Measurements from ENCODE around the gene RAPGEF2. TPM values are rescaled to one million over a fixed set of nuclear protein-coding genes. Genes with fewer than 3 reads are reported as not detected.

RAPGEF2 gene
- total RNA-seq, 2 experiments from 2014 or later = 15.8 to 20.4 TPM

DNA sequence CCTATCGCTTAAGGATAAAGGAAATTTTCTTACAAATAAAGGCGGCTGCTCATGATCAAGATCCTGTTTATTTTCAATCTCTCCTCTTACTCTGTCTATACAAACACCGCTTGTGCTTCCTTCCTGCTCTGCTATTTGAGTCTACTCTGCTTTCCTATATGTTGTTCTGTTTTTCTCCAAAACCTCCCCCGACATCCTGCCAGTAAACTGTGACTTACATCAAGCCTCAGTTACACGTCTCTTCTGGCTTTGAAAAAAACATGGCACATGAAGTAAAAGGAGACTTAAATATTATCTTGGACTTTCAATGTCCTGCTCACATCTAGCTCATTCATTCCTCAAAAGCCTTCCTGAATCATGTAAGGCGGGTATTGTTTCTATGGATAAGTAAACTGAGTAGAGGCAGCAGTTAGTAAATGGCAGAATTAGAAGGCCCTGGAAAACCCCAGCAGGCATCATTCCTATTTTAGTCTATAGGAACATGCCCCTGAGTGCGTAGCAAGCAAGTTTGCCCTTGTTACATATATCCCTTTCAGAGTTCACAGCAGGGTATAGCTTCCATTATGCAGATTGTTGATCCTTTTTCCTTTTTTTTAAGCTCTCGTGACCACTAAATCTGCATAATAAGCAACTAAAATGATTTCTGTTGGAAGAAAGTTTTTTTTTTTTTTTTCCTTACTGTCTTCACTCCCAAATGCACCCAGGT, 280.1 kb downstream of the RAPGEF2 start:
- Mint-ChIP-seq H3K4me1 (no peaks in the 10 kb centered on the region), H3K27me3 (peaks cover 17% of the 10 kb centered on the region), H3K4me3 (no peak overlapping the region), H3K36me3 (ENCODE audit: low read depth) (no peaks in the 10 kb centered on the region), H3K9me3 (peaks cover 2% of the 10 kb centered on the region), H3K27ac (no peak overlapping the region)
- ChIA-PET CTCF (interaction anchor here (0.6 kb wide), 1 partner anchor 11 kb away, joined by 3 read pairs; no protein-coding TSS in a partner anchor), POLR2A (no interaction called here)
- no peak for DNase-seq

DNA sequence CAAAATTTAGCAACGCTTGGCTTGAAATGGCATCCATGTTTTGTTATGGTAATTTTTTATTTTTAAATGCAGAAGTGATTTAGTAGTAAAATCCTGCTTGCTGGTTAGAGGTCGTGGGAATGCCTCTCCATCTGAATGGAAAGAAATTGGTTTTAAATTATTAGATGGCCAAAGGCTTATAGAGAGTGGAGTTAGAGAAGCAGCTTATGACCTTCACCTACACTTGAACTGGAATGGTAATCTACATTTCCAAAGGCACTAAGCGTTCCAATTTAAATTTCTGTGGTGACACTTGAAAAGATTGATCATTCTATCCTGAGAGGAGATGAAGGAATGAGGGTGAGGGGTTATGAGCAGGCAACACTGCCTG, 280.7 kb downstream of the RAPGEF2 start:
- H3K27ac Mint-ChIP-seq = no peak overlapping the region
- DNase-seq = no peak
- POLR2A ChIA-PET = no interaction called here
- peaks cover 2% of the 10 kb centered on the region for H3K9me3 Mint-ChIP-seq
- H3K4me3 Mint-ChIP-seq = no peak overlapping the region
- H3K36me3 Mint-ChIP-seq (ENCODE audit: low read depth) = no peaks in the 10 kb centered on the region
- H3K27me3 Mint-ChIP-seq = peaks cover 21% of the 10 kb centered on the region
- CTCF ChIA-PET = no interaction called here
- H3K4me1 Mint-ChIP-seq = no peaks in the 10 kb centered on the region

DNA sequence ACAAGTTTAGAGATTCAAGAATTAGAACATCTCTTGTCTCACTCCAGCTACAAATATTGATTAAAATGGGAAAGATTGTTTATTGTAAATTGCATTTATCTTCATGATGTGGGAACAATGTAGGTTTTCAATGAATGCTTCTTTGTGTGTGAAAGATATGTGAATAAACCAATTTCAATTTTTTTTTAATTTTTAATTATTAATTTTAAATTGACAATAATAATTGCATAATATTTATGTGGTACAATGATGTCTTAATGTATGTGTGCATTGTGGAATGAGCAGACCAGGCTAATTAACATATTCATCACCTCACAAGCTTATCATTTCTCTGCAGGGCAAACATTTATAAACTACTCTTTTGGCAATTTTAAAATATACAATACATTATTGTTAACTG, 281.1 kb downstream of the RAPGEF2 start:
- DNase-seq = no peak
- ChIA-PET POLR2A (no interaction called here), CTCF (no interaction called here)
- Mint-ChIP-seq H3K27me3 (peaks cover 21% of the 10 kb centered on the region), H3K27ac (no peak overlapping the region), H3K4me1 (no peaks in the 10 kb centered on the region), H3K36me3 (ENCODE audit: low read depth) (no peaks in the 10 kb centered on the region), H3K9me3 (peaks cover 2% of the 10 kb centered on the region), H3K4me3 (no peak overlapping the region)

DNA sequence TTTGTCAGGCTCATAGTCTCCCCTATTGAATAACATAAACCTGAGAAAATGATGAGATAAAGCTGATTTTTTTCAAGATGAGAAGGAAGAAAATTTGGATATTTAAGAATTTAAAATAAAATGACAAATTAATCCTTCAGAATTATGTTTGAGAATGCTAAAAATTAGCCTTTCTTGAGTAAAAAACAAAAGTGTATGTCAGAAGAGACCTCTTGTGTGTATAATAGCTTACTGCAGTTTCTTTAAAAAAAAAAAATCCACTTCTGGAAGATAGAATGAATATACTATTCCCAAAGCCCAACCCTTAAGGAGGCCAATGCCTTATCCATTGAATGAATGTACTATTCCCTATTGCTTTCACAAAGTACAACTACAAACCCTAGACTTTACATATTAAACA, 281.8 kb downstream of the RAPGEF2 start:
- H3K27ac Mint-ChIP-seq = no peak overlapping the region

DNA sequence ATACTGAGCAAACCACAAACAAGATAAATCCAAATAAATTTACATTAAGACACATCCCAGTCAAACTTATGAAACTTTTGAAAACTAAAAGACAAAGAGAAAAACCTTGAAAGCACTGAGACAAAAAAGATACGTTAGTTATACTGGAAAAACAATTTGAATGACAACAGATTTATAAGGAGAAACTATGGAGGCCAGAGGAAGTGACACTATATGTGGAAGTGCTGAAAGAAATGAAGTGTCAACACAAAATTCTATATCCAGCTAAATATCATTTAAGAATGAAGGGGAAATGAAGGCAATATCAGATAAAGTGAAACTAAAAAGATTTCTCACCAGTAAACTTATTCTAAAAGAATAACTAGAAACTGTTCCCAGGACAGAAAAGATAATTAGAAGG, 283.7 kb downstream of the RAPGEF2 start:
- no peak overlapping the region for H3K27ac Mint-ChIP-seq
- no peak overlapping the region for H3K4me3 Mint-ChIP-seq
- CTCF ChIA-PET = no interaction called here
- H3K27me3 Mint-ChIP-seq = peaks cover 17% of the 10 kb centered on the region
- POLR2A ChIA-PET = no interaction called here
- no peaks in the 10 kb centered on the region for H3K36me3 Mint-ChIP-seq (ENCODE audit: low read depth)
- H3K9me3 Mint-ChIP-seq = no peaks in the 10 kb centered on the region
- DNase-seq = no peak
- H3K4me1 Mint-ChIP-seq = no peaks in the 10 kb centered on the region

More for the DNA sequence above, 281.8 kb downstream of the RAPGEF2 start:
- no peak overlapping the region for H3K4me3 Mint-ChIP-seq
- ChIA-PET POLR2A (no interaction called here), CTCF (no interaction called here)
- H3K4me1 Mint-ChIP-seq = no peaks in the 10 kb centered on the region
- DNase-seq = no peak
- no peaks in the 10 kb centered on the region for H3K36me3 Mint-ChIP-seq (ENCODE audit: low read depth)
- H3K9me3 Mint-ChIP-seq = peaks cover 2% of the 10 kb centered on the region
- peaks cover 21% of the 10 kb centered on the region for H3K27me3 Mint-ChIP-seq

DNA sequence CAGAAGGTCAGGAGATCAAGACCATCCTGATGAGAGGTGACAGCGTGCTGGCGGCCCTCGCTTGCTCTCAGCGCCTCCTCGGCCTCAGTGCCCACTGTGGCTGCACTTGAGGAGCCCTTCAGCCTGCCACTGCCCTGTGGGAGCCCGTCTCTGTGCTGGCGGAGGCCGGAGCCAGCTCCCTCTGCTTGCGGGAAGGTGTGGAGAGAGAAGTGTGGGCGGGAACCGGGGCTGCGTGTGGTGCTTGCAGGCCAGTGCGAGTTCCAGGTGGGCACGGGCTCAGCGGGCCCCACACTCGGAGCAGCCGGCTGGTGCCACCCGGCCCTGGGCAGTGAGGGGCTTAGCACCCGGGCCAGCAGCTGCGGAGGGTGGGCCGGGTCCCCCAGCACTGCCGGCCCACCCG, 286.9 kb downstream of the RAPGEF2 start:
- POLR2A ChIA-PET = no interaction called here
- Mint-ChIP-seq H3K27me3 (peaks cover 18% of the 10 kb centered on the region), H3K4me1 (no peaks in the 10 kb centered on the region), H3K27ac (no peak overlapping the region), H3K36me3 (ENCODE audit: low read depth) (no peaks in the 10 kb centered on the region), H3K9me3 (no peaks in the 10 kb centered on the region), H3K4me3 (no peak overlapping the region)
- CTCF ChIA-PET = no interaction called here
- no peak for DNase-seq

DNA sequence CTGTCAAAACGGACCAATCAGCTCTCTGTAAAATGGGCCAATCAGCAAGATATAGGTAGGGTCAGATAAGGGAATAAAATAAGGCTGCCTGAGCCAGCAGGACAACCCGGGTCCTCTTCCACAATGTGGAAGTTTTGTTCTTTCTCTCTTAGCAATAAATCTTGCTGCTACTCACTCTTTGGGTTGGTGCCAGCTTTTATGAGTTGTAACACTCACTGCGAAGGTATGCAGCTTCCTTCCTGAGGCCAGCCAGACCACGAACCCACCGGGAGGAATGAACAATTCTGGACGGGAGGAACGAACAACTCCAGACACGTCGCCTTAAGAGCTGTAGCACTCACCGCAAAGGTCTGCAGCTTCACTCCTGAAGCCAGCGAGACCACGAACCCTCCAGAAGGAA, 287.8 kb downstream of the RAPGEF2 start:
- no peaks in the 10 kb centered on the region for H3K36me3 Mint-ChIP-seq (ENCODE audit: low read depth)
- POLR2A ChIA-PET = no interaction called here
- no peak for DNase-seq
- H3K27ac Mint-ChIP-seq = no peak overlapping the region
- CTCF ChIA-PET = interaction anchor here (0.6 kb wide), 1 partner anchor 216 kb away, joined by 3 read pairs; no protein-coding TSS in a partner anchor
- H3K27me3 Mint-ChIP-seq = peaks cover 18% of the 10 kb centered on the region
- H3K4me1 Mint-ChIP-seq = no peaks in the 10 kb centered on the region
- no peaks in the 10 kb centered on the region for H3K9me3 Mint-ChIP-seq
- H3K4me3 Mint-ChIP-seq = no peak overlapping the region

DNA sequence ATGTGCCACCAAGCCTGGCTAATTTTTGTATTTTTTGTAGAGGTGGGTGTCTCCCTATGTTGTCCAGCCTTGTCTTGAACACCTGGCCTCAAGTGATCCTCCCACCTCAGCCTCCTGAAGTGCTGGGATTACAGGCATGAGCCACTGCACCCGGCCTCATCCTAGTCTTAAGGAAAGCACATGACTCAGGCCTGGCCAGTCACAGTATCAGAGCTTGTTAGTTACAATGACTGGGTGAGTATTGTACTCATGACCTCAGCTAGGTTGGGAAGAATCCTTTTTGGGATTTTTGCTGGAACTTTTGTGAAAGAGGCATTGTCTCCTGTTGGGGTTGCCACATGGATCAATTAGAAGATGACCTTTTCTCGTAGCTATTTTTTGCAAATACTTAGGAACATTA, 292.8 kb downstream of the RAPGEF2 start:
- ChIA-PET CTCF (no interaction called here), POLR2A (no interaction called here)
- H3K27ac Mint-ChIP-seq = no peak overlapping the region
- DNase-seq = no peak
- peaks cover 5% of the 10 kb centered on the region for H3K27me3 Mint-ChIP-seq
- H3K36me3 Mint-ChIP-seq (ENCODE audit: low read depth) = no peaks in the 10 kb centered on the region
- H3K9me3 Mint-ChIP-seq = no peaks in the 10 kb centered on the region
- H3K4me1 Mint-ChIP-seq = no peaks in the 10 kb centered on the region
- H3K4me3 Mint-ChIP-seq = no peak overlapping the region

DNA sequence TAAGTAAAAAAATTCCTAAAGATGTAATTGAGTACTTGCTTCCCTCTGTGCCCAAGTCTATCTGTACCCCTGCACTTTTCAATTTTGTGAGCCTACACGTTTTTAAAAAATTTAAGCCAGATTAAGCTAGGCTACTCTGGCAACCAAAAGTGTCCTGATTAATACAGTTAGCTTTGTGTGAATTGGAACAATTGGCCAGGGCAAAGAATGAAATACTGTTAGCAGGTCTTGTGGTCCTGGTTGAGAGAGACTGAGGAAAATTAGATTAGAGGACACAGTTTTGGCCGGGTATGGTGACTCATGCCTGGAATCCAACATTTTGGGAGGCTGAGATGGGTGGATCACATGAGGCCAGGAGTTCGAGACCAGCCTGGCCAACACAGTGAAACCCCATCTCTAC, 293.3 kb downstream of the RAPGEF2 start:
- Mint-ChIP-seq H3K27me3 (peaks cover 8% of the 10 kb centered on the region), H3K27ac (no peak overlapping the region), H3K9me3 (no peaks in the 10 kb centered on the region), H3K4me3 (no peak overlapping the region), H3K36me3 (ENCODE audit: low read depth) (no peaks in the 10 kb centered on the region), H3K4me1 (no peaks in the 10 kb centered on the region)
- DNase-seq = no peak
- CTCF ChIA-PET = no interaction called here
- POLR2A ChIA-PET = no interaction called here

DNA sequence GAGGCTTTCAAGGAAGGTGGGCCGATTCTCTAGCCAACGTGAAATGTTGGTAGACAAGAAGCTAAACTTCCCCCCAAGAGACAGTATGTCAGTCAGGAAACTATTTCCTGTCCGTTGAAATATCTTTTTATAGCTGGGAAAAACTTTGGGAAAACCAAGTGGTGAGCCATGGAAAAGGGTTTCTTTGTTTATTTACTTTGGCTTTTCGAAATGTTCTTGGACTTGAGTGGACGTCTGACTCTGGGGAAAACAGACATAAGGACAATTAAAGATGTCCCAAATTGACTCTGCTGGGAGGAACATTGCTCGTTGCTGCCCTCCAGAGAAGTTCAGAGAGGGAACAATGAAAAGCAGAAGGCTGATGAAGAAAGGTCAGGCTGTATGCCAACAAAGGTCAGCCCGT, 295.4 kb downstream of the RAPGEF2 start:
- CTCF ChIA-PET = interaction anchor here (1.2 kb wide), 1 partner anchor 10 kb away, joined by 3 read pairs; no protein-coding TSS in a partner anchor
- H3K27ac Mint-ChIP-seq = no peak overlapping the region
- POLR2A ChIA-PET = no interaction called here
- no peak for DNase-seq
- H3K4me3 Mint-ChIP-seq = no peak overlapping the region
- H3K27me3 Mint-ChIP-seq = peaks cover 6% of the 10 kb centered on the region
- no peaks in the 10 kb centered on the region for H3K9me3 Mint-ChIP-seq
- no peaks in the 10 kb centered on the region for H3K36me3 Mint-ChIP-seq (ENCODE audit: low read depth)
- no peaks in the 10 kb centered on the region for H3K4me1 Mint-ChIP-seq

DNA sequence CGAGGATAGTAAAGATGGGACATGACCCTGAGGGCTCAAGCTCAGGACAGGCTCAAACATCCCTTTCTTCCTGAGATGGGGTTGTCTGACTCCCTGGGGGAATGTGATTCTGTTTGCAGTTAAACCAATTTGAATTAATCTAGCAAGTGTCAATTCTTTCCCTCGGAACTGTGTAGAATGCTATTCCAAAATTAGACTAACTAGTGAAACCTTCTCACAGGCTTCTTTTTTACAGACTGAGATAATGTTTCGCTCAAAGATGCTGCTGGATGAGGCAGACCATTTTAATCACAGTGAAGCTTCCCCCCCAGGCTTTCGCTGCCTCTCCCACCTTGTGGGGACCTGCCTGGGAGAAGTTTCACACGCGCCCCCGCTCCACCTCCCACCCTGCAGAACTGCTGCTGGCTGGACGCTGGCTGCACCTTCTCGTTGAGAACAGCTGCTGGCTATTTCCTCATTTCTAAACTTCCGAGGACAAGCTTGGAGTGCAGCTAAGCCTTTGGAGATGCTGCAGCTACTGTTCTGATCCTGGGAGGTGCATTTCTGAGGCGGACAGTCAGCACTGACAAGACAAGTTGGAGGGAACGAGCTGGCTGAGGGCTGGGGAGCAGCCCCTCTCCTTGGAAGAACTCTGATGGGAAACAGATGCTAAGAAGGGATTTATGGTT, 297.8 kb downstream of the RAPGEF2 start:
- no peaks in the 10 kb centered on the region for H3K4me1 Mint-ChIP-seq
- H3K27me3 Mint-ChIP-seq = peaks cover 6% of the 10 kb centered on the region
- no peaks in the 10 kb centered on the region for H3K9me3 Mint-ChIP-seq
- no peak overlapping the region for H3K27ac Mint-ChIP-seq
- ChIA-PET POLR2A (no interaction called here), CTCF (no interaction called here)
- no peaks in the 10 kb centered on the region for H3K36me3 Mint-ChIP-seq (ENCODE audit: low read depth)
- no peak overlapping the region for H3K4me3 Mint-ChIP-seq
- DNase-seq = no peak

DNA sequence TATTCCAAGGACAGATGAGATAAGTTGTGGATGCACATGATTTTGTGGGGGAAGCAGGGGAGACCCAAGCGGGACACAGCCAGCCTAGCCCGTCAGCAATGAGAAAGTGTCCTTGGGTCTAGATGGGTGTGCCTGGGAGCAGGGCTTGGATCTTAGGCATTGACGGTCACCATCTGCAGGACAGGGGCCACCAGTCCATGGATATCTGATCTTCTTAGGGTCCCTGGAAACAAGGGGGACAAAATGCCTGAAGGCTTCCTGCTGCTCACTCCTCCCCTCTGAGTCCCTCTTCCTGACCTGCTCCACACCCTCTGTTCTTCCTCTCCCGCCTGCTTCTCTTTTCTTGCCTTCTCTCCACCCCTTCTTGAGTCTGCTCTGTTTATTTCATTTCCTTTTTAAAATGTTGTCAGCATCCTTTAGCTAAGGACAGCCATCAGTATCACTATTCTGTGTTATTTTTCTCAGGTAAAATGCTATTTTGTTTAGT, 298.4 kb downstream of the RAPGEF2 start:
- ChIA-PET CTCF (no interaction called here), POLR2A (no interaction called here)
- no peaks in the 10 kb centered on the region for H3K4me1 Mint-ChIP-seq
- no peak overlapping the region for H3K27ac Mint-ChIP-seq
- H3K36me3 Mint-ChIP-seq (ENCODE audit: low read depth) = no peaks in the 10 kb centered on the region
- no peaks in the 10 kb centered on the region for H3K9me3 Mint-ChIP-seq
- no peak for DNase-seq
- H3K27me3 Mint-ChIP-seq = peaks cover 6% of the 10 kb centered on the region
- H3K4me3 Mint-ChIP-seq = no peak overlapping the region

DNA sequence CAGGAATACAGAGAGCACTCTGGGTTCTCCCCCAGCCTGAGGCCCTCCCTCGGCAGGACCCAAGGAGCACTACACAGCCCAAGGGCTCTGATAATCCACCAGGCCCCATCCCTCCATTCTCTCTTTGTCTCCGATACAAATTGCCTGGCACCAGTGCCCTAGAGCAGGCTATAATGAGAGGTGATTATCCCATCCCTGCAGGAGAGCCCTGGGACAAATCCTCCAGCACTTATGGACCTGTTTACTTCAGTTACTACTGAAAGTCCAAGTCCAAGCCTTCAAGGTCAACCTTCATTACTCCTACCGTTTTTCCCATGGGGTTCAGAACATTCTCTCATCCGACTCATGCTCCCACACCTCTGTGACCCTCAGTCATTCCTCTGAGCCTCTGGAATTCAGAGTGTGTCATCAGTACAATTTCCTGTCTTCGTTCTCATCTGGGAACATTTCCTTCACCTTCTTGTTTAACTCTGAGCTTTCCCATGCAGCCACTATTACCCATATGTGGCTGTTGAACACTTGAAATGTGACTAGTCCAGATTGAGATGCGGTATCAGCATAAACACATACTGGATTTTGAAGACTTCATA, 299.0 kb downstream of the RAPGEF2 start:
- Mint-ChIP-seq H3K36me3 (ENCODE audit: low read depth) (no peaks in the 10 kb centered on the region), H3K9me3 (no peaks in the 10 kb centered on the region), H3K27me3 (peaks cover 6% of the 10 kb centered on the region), H3K27ac (no peak overlapping the region), H3K4me3 (no peak overlapping the region), H3K4me1 (no peaks in the 10 kb centered on the region)
- no peak for DNase-seq
- ChIA-PET POLR2A (no interaction called here), CTCF (no interaction called here)
